Measurements from ENCODE around the gene SUN2. TPM values are rescaled to one million over a fixed set of nuclear protein-coding genes. Genes with fewer than 3 reads are reported as not detected.

SUN2 gene
- total RNA-seq (2022; extraction: Qiagen RNA extraction; ENCODE audit: low read depth), result 26.7 to 37.1 TPM (median 32.3 TPM) in 5 replicates

GRCh38 chr22:38755911-38756532 lies at the start of gene SUN2:
Gene SUN2, minus strand, starts transcription at chr22:38755998. Its CDS starts 3,370 bp downstream, at chr22:38752628.

GRCh38 chr22:38793721-38794466 lies 38.1 kb upstream of the SUN2 start, which contains the start of gene DNAL4:
Gene DNAL4, minus strand, starts transcription at chr22:38794143. Its CDS starts 11,412 bp downstream, at chr22:38782731.

GRCh38 chr22:38705235-38706100 lies 50.3 kb downstream of the SUN2 start, which contains the start of gene GTPBP1:
Gene GTPBP1, plus strand, starts transcription at chr22:38705944. Its CDS starts 12 bp downstream, at chr22:38705956.

GRCh38 chr22:38700789-38701628 lies 54.8 kb downstream of the SUN2 start, which contains the start of gene JOSD1:
Gene JOSD1, minus strand, starts transcription at chr22:38700943. Its CDS starts 956 bp downstream, at chr22:38699987.

Other genes with a start within 250 kb of the SUN2 start
- 91.2 to 104 TPM (median 91.2 TPM) in 5 replicates for gene DDX17, start 249.7 kb downstream of the SUN2 start, total RNA-seq (2022; extraction: Qiagen RNA extraction; ENCODE audit: low read depth)
- gene DMC1, start 185.8 kb downstream of the SUN2 start, total RNA-seq (2022; extraction: Qiagen RNA extraction; ENCODE audit: low read depth), result 2.9 to 10.9 TPM (median 3.2 TPM) in 5 replicates
- gene FAM227A, start 99.6 kb downstream of the SUN2 start, total RNA-seq (2022; extraction: Qiagen RNA extraction; ENCODE audit: low read depth), result 0.50 to 1.2 TPM (median 0.89 TPM) in 5 replicates
- gene CBY1, start 99.4 kb downstream of the SUN2 start, total RNA-seq (2022; extraction: Qiagen RNA extraction; ENCODE audit: low read depth), result 13.7 to 17.4 TPM (median 15.3 TPM) in 5 replicates
- 58.4 to 84.2 TPM (median 73.2 TPM) in 5 replicates for gene TOMM22, start 74.0 kb downstream of the SUN2 start, total RNA-seq (2022; extraction: Qiagen RNA extraction; ENCODE audit: low read depth)
- 25.6 to 32.4 TPM (median 29.8 TPM) in 5 replicates for gene JOSD1, start 55.1 kb downstream of the SUN2 start, total RNA-seq (2022; extraction: Qiagen RNA extraction; ENCODE audit: low read depth)
- 8.5 to 12.8 TPM (median 10.0 TPM) in 5 replicates for gene GTPBP1, start 50.1 kb downstream of the SUN2 start, total RNA-seq (2022; extraction: Qiagen RNA extraction; ENCODE audit: low read depth)
- gene DNAL4, start 38.1 kb upstream of the SUN2 start, total RNA-seq (2022; extraction: Qiagen RNA extraction; ENCODE audit: low read depth), result 7.7 to 11.0 TPM (median 10.2 TPM) in 5 replicates
- gene NPTXR, start 88.0 kb upstream of the SUN2 start, total RNA-seq (2022; extraction: Qiagen RNA extraction; ENCODE audit: low read depth), result 11.7 to 16.2 TPM (median 12.7 TPM) in 5 replicates
- 31.4 to 35.2 TPM (median 32.6 TPM) in 5 replicates for gene CBX6, start 116.2 kb upstream of the SUN2 start, total RNA-seq (2022; extraction: Qiagen RNA extraction; ENCODE audit: low read depth)
- 0.21 TPM in 1 of 5 replicates, not detected in the others for gene APOBEC3A, start 201.6 kb upstream of the SUN2 start, total RNA-seq (2022; extraction: Qiagen RNA extraction; ENCODE audit: low read depth)
- 29.0 to 34.9 TPM (median 30.1 TPM) in 5 replicates for gene APOBEC3B, start 226.3 kb upstream of the SUN2 start, total RNA-seq (2022; extraction: Qiagen RNA extraction; ENCODE audit: low read depth)

Measured in A549 treated with CpdA at 1 μM for 4 hours (cell line).